OCI-LY7 (cell line): Measurements from ENCODE around the gene SLAMF6. TPM values are rescaled to one million over a fixed set of nuclear protein-coding genes. Genes with fewer than 3 reads are reported as not detected.

Experiments
- BruUV-seq: library from RNA; stranded (reverse); fragments of 400-500 nt; replicated peaks from 2 replicates; lab custom pipeline; 2021; lab: Mats Ljungman, UMichigan
- CTCF ChIA-PET: fragments of 300-600 bp; sonication (Branson Sonifier 250); formaldehyde crosslinking; loops from one replicate; lab custom pipeline; 2022; ENCODE audit warnings: antibody characterized with exemption; ENCODE audit not compliant: unreplicated experiment; lab: Charles Lee
- POLR2A ChIA-PET: fragments of 300-600 bp; sonication (Branson Sonifier 250); formaldehyde crosslinking; loops from one replicate; lab custom pipeline; 2022; ENCODE audit warnings: antibody characterized with exemption; lab: Charles Lee
- DNase-seq: peaks from one replicate; pipeline ENCODE4 v3.0.0-alpha.2; 2015; ENCODE audit warnings: low spot score
- H2AFZ ChIP-seq: fragments of 200-600 bp; sonication (generic), shearing (Covaris generic); 2 replicates; pipeline ENCODE4 v1.6.1; 2014; ENCODE audit warnings: mild to moderate bottlenecking, antibody characterized with exemption, low read length, moderate library complexity
- H3K27ac ChIP-seq: fragments of 200-600 bp; sonication (generic); 2 replicates; pipeline ENCODE4 v1.5.1; 2014; ENCODE audit warnings: mixed run types, low read depth, mild to moderate bottlenecking, moderate library complexity, low read length, inconsistent platforms; ENCODE audit not compliant: poor library complexity, severe bottlenecking
- H3K36me3 ChIP-seq: fragments of 200-600 bp; sonication (generic); 2 replicates; pipeline ENCODE4 v1.6.1; 2014; ENCODE audit warnings: mild to moderate bottlenecking, antibody characterized with exemption, low read length, moderate library complexity, mixed read lengths; ENCODE audit not compliant: insufficient read depth
- H3K4me1 ChIP-seq: fragments of 200-600 bp; sonication (generic); 2 replicates; pipeline ENCODE4 v1.5.1; 2014; ENCODE audit warnings: mild to moderate bottlenecking, low read length; ENCODE audit not compliant: insufficient read depth, poor library complexity, severe bottlenecking
- H3K4me2 ChIP-seq: fragments of 200-600 bp; sonication (generic); 2 replicates; pipeline ENCODE4 v1.6.1; 2014; ENCODE audit warnings: mild to moderate bottlenecking, low read length
- H3K4me3 ChIP-seq: fragments of 200-600 bp; sonication (generic); 2 replicates; pipeline ENCODE4 v1.5.1; 2014; ENCODE audit warnings: mild to moderate bottlenecking, low read depth, low read length; ENCODE audit not compliant: poor library complexity, severe bottlenecking
- H3K79me2 ChIP-seq: fragments of 200-600 bp; sonication (generic); 2 replicates; pipeline ENCODE4 v1.6.1; 2016; ENCODE audit warnings: low read depth, mild to moderate bottlenecking, low read length, moderate library complexity, mixed read lengths; ENCODE audit not compliant: insufficient read depth
- H3K9me2 ChIP-seq: fragments of 200-600 bp; sonication (generic); 2 replicates; pipeline ENCODE4 v1.6.1; 2016; ENCODE audit warnings: mild to moderate bottlenecking, low read length, mixed read lengths; ENCODE audit not compliant: insufficient read depth
- H3K9me3 ChIP-seq: fragments of 200-600 bp; sonication (generic); 2 replicates; pipeline ENCODE4 v1.6.1; 2014; ENCODE audit warnings: mild to moderate bottlenecking, mixed run types, low read length, mixed read lengths
- H4K20me1 ChIP-seq: fragments of 200-600 bp; sonication (generic); 2 replicates; pipeline ENCODE4 v1.6.1; 2014; ENCODE audit warnings: mild to moderate bottlenecking, antibody characterized with exemption, low read length, moderate library complexity, mixed read lengths; ENCODE audit not compliant: insufficient read depth
- CTCF ChIP-seq: fragments of 200-600 bp; sonication (generic); conservative IDR thresholded peaks from 2 replicates; pipeline ENCODE4 v1.5.1; 2014; ENCODE audit warnings: mild to moderate bottlenecking, antibody characterized with exemption, low read length, moderate library complexity, mixed read lengths
- EZH2phosphoT487 ChIP-seq: fragments of 200-600 bp; sonication (generic); IDR thresholded peaks from 2 replicates; pipeline ENCODE4 v1.6.1; 2018; ENCODE audit warnings: low read depth, borderline replicate concordance, mild to moderate bottlenecking, mixed run types, antibody characterized with exemption, low read length, moderate library complexity, mixed read lengths
- intact Hi-C: fragments of 100-400 bp; cut with micrococcal nuclease; formaldehyde crosslinking; loops from one replicate; pipeline ENCODE4 v1.10.0; 2022; ENCODE audit not compliant: unreplicated experiment
- total RNA-seq, 2 experiments: library from RNA; depleted of rRNA in 1 of 2; stranded (reverse); fragments of >200 nt in 1 of 2; shearing (Covaris generic) in 1 of 2; gene quantifications; 2 replicates each; pipeline ENCODE4 v1.2.3, GENCODE V29; 2014 to 2022

SLAMF6 gene
- total RNA-seq, 2 experiments from 2014 or later = 43.0 to 65.1 TPM

- no peaks in the 10 kb centered on the region for H3K9me2 ChIP-seq
- H3K9me3 ChIP-seq = no peaks in the 10 kb centered on the region
- H3K79me2 ChIP-seq = no peaks in the 10 kb centered on the region
- H2AFZ ChIP-seq = peak overlapping the region; percentile 7; the same call in 1 of the 2 replicates
- POLR2A ChIA-PET = interaction anchor here (0.5 to 0.7 kb wide), 2 partner anchors 69 to 1021 kb away, joined by 3 read pairs; no protein-coding TSS in a partner anchor
- no peak for DNase-seq
- CTCF ChIA-PET = no interaction called here
- no peaks in the 10 kb centered on the region; the same call in 1 of the 2 replicates for H3K36me3 ChIP-seq
- no peak overlapping the region for H3K4me2 ChIP-seq
- H4K20me1 ChIP-seq = no peaks in the 10 kb centered on the region
- BruUV-seq = no TSS peak
- TF ChIP-seq CTCF = no peak
- TF ChIP-seq EZH2phosphoT487 = no peak
- H3K27ac ChIP-seq = no peak overlapping the region
- H3K4me3 ChIP-seq = no peak overlapping the region
- intact Hi-C loops = no loop called here
- peaks cover 16% of the 10 kb centered on the region for H3K4me1 ChIP-seq
Observed at GRCh38 chr1:160454371-160455152, 68.5 kb downstream of the SLAMF6 start.

DNA sequence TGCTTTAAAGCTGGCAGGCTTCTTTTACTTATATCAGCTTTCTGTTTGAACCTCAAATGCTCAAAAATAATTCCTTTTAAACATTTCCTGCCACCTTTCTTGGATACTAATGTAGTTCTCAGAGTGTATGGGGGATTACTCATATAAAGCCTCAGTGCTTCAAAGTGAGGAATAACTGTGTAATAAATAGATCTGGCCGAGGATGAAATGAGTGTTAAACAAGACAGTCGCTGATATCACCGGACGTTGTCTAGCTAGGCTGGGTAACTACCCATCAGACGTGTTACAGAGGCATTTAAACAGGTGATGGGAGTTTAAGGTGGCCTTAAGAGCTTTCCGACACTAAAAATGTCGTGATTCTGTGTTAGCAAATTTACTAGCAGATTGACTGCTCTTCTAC, 69.6 kb downstream of the SLAMF6 start:
- H3K4me3 ChIP-seq = no peak overlapping the region
- H3K4me1 ChIP-seq = peaks cover 16% of the 10 kb centered on the region
- no TSS peak for BruUV-seq
- intact Hi-C loops = no loop called here
- peak overlapping the region; percentile 14; the same call in 1 of the 2 replicates for H2AFZ ChIP-seq
- no peaks in the 10 kb centered on the region; the same call in 1 of the 2 replicates for H3K36me3 ChIP-seq
- H3K79me2 ChIP-seq = no peaks in the 10 kb centered on the region
- TF ChIP-seq CTCF (no peak), EZH2phosphoT487 (no peak)
- no peak overlapping the region for H3K4me2 ChIP-seq
- DNase-seq = no peak
- ChIA-PET POLR2A (interaction anchor here (1.1 to 3.1 kb wide), 2 partner anchors 10 to 12 kb away, joined by 4 to 40 read pairs; no protein-coding TSS in a partner anchor), CTCF (no interaction called here)
- no peak overlapping the region for H3K27ac ChIP-seq
- H4K20me1 ChIP-seq = no peaks in the 10 kb centered on the region
- H3K9me2 ChIP-seq = no peaks in the 10 kb centered on the region
- H3K9me3 ChIP-seq = no peaks in the 10 kb centered on the region; the same call in 1 of the 2 replicates
